ENCODE measurements around the gene GRAPL.
"Not testable (repeated sequence)": the region's sequence is repeated elsewhere in the genome, so short reads cannot be mapped to it uniquely, and the experiment has no call there.

GRAPL gene

DNA sequence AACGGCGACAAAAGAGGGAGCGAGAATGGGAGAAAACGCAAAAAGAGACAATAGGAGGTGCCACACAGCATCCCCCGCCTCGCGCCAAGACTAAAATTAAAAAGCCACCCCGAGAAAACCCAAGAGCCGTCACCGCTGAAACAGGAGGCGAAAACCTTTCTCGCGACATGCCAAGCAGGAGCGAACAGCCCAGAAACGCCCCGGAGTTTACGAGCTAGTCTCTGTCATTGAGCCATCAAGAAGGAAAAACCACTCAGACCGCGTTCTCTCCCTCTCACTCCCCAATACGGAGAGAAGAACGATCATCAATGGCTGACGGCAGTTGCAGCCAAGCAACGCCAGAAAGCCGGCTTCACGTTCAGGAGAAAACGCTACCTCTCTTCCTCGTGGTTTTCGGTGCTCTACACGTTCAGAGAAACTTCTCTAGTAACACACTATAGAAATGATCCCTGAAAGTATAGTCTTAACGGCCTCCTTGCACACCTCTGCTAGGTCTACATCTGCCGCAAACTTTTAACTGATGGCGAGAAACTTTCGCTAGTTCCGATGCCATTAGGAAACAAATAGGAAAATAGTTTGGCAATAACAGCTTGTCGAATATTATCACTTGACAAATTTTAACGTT, 62.5 kb downstream of the GRAPL start:
- DNase-seq: not testable (repeated sequence)

DNA sequence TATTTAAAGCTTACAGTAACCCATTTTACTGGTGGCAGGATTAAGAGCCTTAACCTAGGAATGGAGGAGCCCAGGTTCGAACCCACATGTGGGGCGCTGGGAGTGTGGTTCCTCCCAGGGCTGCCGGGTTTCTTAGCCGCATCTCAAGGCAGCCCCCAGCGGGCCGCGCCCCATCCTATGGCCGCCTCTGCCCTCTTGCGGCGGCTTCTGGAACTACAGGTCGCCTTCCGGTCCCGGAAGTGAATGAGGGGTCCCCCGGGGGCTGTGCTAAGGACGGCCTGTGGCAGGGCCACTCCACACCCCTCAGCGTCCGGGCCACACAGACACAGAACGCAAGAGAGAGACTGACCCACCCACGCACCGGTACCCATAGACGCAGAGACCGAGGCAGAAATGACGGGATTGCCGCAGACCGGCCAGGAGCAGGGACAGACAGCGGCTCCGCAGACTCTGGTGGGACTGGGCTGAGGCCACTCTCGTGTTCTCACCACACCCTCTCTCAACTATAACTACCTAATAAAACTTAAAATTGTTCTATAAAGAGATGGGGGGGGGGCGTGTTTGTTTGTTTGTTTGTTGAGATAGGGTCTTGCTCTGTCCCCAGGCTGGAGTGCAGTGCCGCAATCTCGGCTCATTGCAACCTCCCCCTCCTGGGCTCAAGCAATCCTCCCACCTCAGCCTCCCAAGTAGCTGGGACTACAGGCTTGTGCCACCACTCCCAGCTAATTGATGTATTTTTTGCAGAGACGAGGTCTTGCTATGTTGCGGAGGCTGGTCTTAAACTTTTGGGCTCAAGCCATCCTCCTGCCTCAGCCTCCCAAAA, 69.2 kb downstream of the GRAPL start:
- DNase-seq: not testable (repeated sequence)

DNA sequence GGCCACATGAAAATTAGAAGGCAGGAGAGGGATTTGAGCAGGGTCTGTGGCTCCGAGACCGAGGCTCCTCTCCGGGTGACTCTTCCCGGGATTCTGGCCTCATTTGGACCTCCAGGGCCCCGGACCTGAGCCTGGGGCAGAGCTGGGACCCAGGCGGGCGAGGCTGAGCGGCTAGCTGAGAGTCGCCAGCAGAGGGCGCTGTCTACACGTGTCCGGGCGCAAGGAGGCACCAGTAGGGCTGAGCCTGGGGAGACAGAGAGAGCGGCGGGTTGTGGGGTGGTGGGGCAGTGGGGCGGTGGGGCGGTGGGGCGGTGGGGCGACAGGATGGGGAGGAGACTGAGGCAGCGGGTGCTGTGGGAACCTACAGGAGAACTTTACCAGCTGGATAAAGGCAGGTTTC, 75.1 kb downstream of the GRAPL start:
- DNase-seq: not testable (repeated sequence)

DNA sequence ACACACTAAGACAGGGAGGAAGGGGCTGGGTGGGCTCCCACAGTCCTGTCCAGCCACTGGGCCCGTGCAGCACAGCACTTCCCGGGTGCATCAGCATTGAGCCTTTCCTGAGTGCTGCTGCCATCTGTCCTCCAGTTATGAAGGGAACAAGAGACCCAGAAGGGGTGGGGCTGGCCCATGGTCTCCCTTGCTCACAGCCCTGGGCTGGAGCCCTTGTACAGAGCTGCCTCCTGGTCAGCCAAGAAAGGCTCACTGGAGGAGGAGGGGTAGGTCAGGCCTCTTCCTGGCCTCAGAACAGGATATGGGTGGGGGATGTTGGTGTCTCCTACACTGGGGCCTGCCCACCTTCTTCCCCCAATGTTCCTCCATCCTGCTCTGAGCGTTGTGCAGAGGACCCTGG, 76.0 kb downstream of the GRAPL start:
- not testable (repeated sequence) for DNase-seq
